ENCODE measurements around the gene KRTAP10-11.
"Not testable (repeated sequence)": the region's sequence is repeated elsewhere in the genome, so short reads cannot be mapped to it uniquely, and the experiment has no call there.

KRTAP10-11 gene

DNA sequence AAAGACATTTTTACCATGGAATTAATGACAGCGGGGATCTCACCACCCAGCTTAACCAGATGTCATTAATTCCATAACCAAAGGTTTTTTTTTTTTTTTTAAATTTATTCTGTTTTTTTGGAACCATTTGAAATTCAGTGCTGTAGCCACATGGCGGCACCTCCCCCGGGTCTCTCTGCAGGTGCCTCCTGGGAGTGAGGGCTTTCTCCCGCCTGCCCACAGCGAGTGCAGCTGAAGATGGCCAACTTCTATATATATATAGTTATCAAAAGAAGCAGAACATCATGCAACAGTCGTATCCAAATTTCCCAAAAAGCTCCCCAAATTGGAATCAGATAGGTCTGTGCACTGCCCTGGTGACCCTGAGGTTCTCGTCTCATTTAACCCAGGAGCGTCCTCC, 30.7 kb upstream of the KRTAP10-11 start:
- no peak for DNase-seq (ENCODE audit: low read depth)

DNA sequence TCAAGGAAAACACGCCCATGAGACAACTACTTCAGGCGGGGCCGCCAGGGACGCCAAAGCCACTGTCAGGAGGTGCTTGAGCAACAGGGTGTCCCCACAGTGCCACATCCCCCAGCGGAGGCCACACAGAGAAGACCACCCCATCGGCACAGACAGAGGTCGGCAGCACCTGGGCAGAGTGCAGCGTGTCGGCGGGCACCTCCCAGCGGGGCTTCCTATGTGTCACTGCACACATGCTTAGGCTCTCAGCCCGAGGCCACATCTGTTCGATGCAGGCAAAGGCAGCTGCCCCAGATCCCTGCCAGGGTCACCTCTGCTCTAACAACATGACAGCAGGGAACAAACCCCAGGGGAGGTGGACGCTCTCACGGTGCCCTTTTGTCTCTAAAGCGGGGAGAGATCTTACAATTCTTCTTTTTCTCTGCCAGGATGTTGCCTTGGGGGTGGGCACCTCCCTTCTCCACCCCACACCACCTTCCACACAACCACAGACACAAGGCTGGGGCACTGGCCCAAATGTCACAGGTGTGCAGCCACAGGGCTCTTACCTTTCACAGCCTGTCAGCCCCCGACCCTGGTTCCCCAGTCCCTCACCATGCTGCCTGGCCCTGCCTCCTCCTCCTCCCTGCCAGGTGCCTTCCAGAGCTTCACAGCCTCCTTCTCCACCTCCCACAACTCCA, 30.2 kb upstream of the KRTAP10-11 start:
- no peak for DNase-seq (ENCODE audit: low read depth)

DNA sequence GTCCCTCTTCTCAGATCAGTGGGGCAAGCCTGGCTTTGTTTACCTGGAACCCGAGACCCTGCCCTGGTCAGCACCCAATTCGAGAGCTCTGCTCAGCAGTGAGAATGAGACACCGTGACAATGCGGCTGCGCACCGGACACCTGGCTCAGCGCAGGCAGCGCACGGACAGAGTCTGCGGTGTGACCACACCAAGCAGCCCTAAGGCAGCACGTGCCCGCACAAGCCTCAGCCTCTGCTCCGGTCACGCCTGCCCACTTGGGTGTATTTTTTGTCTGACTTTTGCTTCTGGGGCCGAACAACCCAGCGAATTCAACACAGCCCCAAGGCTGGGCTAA, 29.7 kb upstream of the KRTAP10-11 start:
- DNase-seq (ENCODE audit: low read depth) = no peak

DNA sequence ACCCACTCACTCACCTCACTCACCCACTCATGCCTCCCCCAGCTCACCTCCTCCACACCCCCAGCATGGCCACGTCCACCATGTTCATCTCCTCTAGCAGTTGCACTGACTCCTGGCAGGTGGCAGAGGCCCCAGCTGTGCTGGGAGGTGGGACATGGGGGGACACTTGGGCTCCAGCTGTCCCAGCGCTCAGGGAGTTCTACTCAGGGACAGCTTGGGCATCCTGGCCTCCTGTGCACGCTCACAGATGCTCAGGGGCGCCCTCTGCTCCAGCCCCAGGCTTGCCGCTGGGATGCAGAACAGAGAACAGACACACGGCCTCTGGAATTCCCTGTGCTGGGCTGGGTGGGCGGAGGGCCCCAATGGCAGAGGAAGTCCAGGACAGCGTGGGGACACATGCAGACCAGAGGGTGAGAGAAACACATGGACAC, 29.1 kb upstream of the KRTAP10-11 start:
- no peak for DNase-seq (ENCODE audit: low read depth)

DNA sequence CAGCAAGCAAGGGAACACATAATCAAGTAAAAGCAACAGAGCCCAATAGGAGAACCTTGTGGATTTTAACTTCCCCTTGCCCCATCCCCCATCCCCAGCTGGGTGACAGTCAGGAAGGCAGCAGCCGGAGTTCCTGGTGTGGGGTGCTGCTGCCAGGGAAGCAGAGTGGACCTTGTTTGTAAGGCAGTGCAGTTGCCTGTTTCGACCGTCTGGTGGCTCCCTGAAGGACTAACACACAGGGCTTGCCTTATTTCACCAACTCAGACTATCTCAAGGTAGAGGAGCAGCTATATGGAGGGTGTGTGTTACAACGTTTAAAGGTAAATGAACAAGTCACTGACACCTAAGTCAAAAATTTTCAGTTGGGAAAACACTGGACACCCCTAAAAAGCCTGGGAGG, 27.7 kb upstream of the KRTAP10-11 start:
- DNase-seq (ENCODE audit: low read depth) = no peak

DNA sequence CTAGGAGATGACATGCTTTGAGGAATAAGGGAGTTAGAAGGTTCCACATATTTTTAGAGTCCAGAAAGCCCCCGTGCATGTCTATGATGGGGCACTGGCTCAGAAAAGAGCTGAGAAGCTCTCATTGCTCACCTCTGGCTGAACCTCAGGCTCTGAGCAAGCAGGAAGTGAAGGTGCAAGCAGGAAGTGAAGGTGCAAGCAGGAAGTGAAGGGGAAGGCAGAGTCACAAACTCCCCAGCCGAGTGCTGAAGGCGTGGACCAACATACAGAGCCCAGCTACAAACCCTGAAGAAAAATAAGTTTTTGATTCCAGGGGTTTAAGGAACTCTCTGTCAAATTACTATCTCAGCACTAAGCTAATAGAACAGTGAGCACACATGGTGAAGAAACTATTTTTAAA, 27.3 kb upstream of the KRTAP10-11 start:
- peak; percentile 38 for DNase-seq (ENCODE audit: low read depth)

DNA sequence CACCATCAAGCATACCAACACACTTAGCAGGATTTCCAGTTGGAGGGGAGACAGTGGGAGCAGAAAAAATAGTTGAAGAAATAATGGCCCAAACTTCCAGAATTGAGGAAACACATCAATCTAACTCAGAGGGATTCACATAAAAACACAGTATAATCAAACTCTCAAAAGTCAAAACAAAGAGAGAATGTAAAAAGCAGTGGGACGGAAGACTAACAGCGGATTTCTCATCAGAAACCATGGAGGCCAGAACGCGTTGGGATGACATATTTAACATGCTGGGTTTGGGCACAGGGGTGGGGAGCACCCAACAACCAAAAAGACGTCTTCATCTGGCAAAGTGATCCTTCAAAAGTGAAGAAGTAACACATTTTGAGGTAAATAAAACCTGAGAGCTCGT, 26.3 kb upstream of the KRTAP10-11 start:
- no peak for DNase-seq (ENCODE audit: low read depth)

DNA sequence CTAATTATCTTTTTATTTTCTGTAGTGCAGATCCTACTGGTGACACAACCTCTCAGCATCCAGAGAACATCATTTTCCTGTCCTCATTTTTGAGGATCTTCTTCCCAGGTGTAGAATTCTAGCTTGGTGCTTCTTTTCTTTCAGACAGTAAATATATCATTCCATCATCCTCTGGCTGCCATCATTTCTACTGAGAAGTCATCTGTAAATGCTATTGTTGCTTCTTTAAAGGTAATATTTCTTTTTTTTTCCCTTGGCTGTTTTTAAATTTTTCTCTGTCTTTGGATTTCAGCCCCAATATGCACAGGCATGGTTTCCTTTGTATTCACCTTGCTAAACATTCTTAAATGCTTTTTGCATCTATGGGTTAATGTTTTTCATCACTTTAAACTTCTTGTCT, 22.6 kb upstream of the KRTAP10-11 start:
- no peak for DNase-seq (ENCODE audit: low read depth)

DNA sequence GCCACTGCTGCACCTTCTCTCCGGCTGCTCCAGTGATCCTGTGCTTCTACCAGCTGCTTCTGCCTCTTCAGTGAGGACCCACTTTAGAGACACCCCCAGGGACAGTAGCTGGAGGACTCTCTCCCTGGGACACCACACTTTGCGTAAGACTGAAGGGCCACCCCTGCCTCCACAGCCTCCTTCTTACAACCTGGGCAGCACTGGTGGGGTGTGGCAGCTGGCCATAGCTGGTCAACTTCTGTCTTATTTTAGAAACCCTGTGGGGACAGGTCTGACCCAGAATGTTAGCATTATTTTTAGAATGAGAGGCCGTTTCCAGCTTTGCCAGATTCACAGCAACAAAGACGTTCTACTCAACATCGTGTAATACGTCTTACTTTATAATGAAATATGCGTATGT, 20.5 kb upstream of the KRTAP10-11 start:
- no peak for DNase-seq (ENCODE audit: low read depth)

DNA sequence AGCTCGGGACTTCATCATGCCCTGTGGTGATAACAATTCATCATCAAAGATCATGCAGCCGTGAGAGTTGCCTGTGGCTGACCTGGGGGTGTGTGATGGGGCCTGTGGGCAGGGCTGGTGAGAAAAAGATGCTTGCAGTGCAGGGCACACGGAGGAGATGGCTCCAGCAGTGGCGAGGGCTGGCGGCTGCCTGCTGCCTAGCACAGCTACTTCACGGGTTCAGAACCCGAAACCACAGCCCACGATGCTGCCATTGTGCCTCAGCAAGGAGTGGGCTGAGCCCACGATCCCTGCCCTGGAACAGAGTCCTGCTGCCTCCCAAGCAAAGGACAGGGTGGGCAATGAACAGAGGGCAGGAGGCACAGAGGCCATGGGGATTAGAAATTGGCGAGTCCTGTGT, 20.0 kb upstream of the KRTAP10-11 start:
- DNase-seq (ENCODE audit: low read depth) = peak; percentile 12

DNA sequence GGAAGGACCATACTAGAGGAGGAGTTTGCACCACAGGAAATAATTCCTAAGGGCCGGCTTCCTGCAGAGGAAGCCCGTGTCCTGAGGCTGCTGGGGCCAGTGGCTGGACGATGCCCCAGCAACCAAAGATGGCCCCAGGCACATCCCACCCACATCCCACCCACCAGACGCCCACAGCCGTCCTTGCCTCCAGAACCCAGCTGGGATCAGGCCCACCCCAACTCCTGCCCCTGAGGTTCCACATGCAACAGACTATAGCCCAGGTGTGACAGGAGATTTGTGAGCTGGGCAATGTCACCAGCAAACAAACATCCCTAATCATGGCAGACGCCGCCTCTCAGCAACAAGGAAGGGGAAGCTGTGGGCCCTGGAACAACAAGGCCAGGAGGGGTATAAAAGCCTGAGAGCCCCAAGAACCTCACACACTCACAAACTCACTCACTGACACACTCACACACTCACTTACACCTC, 19.5 kb upstream of the KRTAP10-11 start, which contains the start of gene KRTAP10-9:
TSS of gene KRTAP10-9 (plus strand) at position 421 of the 471 bp plus-strand sequence. CDS start 79 bp downstream, outside the sequence.
- no peak for DNase-seq (ENCODE audit: low read depth)

DNA sequence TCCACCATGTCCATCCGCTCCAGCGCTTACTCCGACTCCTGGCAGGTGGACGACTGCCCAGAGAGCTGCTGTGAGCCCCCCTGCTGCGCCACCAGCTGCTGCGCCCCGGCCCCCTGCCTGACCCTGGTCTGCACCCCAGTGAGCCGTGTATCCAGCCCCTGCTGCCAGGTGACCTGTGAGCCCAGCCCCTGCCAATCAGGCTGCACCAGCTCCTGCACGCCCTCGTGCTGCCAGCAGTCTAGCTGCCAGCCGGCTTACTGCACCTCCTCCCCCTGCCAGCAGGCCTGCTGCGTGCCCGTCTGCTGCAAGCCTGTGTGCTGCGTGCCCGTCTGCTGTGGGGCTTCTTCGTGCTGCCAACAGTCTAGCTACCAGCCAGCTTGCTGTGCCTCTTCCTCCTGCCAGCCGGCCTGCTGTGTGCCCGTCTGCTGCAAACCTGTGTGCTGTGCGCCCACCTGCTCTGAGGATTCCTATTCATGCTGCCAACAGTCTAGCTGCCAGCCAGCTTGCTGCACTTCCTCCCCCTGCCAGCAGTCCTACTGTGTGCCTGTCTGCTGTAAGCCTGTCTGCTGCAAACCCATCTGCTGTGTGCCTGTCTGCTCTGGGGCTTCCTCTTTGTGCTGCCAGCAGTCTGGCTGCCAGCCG, 18.9 kb upstream of the KRTAP10-11 start:
- DNase-seq (ENCODE audit: low read depth) = not testable (repeated sequence)

DNA sequence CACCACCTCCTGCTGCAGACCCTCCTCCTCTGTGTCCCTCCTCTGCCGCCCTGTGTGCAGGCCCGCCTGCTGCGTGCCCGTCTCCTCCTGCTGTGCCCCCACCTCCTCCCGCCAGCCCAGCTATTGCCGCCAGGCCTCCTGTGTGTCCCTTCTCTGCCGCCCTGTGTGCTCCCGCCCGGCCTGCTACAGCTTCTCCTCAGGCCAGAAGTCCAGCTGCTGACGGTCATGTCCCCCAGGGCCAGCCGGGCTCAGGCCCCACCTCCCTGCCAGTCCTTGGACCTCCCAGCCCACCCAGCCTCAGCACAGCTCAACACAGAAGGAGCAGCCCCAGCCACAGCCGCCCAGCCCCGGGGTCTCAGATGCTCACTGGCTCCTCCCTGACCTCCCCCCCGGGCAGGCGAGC, 18.4 kb upstream of the KRTAP10-11 start:
- DNase-seq (ENCODE audit: low read depth) = not testable (repeated sequence)

DNA sequence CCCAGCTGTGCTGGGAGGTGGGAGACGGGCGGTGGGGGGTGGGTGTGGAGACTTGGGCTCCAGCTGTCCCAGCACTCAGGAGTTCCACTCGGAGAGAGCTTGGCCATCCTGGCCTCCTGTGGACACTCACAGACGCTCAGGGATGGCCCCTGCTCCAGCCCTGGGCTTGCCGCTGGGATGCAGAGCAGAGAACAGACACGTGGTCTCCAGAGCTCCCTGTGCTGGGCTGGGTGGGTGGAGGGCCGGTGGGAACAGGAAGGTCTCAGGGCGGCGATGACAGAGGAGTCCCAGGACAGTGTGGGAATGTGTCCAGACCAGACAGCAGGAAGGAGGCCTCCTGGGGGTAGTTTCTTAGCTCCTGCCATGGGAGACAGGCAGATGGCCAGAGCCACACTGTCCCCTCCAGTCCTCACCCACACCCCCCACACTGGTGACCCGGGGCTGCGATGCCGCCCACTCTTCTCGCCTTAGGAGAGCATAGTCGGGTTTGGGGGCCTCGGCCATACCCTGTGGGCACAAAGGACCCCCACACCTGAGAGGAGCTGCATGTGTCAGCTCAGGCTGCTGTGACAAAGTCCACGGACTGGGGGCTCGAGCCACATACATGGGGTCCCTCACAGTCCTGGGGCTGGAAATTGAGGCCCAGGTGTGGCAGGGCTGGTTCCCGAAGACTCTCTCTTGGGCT, 17.4 kb upstream of the KRTAP10-11 start:
- DNase-seq (ENCODE audit: low read depth) = no peak

DNA sequence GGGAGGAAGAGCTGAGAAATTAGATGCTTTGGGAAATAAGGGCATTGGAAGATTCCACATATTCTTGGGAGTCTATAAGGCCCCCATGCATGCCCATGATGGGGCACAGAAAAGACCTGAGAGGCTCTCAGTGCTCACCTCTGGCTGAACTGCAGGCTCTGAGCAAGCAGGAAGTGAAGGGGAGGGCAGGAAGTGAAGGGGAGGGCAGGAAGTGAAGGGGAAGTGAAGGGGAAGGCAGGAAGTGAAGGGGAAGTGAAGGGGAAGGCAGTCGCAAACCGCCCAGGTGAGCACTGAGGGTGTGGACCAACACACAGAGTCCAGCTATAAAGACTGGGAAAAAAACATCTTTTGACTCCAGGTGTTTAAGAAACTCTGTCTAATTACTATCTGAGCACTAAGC, 15.8 kb upstream of the KRTAP10-11 start:
- DNase-seq (ENCODE audit: low read depth) = no peak

DNA sequence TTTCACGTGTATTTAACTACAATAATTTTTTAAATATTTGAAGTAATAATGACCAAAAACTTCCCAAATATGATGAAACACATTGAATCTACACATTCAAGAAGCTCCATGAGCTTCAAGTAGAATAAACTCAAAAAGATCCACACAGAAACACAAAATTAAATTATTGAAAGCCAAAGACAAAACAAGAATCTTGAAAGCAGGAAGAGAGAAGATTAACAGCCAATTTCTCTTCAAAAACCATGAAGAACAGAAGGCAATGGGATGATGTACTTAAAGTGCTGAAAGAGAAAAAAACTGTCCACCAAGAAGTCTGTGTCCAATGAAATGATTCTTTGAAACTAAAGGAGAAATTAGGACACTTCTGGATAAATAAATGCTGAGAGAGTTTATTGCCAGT, 14.1 kb upstream of the KRTAP10-11 start:
- no peak for DNase-seq (ENCODE audit: low read depth)

DNA sequence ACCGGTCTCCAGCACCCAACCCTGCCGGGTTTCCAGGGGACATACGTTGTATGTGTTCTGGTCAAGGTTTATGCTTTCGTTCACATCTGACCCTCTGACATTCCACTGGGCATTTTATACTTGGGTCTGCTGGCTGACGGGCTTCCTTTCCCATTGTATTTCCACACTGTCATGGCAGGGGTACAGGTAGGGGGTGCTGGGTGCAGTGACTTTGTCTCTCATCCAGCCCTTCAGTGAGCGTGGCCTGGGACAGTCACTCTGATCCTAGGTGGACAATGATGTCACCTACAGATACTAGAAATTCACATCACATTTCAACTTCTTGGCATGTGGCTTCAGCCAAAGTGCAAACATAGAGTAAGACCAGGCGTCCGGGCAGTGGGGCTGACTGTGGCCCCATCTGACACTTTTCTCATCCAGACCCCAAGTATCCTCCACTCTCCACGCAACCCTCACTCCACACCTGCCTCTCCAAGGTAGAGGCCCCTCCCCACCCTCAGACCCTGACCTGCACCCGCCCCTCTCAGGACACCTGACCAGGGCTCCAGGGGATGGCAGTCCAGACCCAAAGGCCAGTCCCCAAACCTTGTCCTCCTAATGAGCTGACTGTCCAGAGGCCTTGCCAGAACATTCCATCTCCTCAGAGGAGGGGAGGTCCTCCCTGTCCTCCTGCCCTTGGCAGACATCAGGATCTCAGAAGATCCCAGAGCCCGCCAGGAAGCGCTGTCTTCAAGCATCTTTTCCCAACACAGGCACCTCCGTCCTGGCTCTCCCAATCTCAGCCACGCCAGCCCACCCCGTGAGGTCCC, 9.8 kb upstream of the KRTAP10-11 start:
- no peak for DNase-seq (ENCODE audit: low read depth)

DNA sequence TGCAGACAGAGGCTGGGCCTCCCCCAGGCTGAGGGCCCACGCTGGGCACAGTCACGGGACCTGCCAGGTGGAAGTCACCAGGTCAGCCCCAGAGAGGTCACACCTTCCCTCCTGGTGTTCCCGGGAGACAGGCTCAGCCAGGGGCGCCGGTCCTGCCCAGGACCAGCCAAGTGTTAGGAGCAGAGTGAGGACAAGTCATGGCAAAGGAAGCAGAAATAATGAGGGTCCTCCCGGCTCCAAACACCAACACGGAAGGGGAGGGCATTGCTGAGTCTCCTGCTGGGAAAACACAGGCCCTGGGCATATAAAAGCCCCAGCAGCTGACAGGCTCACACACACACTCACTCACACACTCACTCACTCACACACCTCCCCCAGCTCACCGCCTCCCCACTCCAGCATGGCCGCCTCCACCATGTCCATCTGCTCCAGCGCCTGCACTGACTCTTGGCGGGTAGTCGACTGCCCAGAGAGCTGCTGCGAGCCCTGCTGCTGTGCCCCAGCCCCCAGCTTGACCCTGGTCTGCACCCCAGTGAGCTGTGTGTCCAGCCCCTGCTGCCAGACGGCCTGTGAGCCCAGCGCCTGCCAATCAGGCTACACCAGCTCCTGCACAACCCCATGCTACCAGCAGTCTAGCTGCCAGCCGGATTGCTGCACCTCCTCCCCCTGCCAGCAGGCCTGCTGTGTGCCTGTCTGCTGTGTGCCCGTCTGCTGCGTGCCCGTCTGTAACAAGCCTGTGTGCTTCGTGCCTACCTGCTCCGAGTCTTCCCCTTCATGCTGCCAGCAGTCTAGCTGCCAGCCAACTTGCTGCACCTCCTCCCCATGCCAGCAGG, 9.0 kb upstream of the KRTAP10-11 start, which contains the start of gene KRTAP10-10:
TSS of gene KRTAP10-10 (plus strand) at position 339 of the 833 bp plus-strand sequence. CDS start at position 401, 62 bp downstream.
- no peak for DNase-seq (ENCODE audit: low read depth)

DNA sequence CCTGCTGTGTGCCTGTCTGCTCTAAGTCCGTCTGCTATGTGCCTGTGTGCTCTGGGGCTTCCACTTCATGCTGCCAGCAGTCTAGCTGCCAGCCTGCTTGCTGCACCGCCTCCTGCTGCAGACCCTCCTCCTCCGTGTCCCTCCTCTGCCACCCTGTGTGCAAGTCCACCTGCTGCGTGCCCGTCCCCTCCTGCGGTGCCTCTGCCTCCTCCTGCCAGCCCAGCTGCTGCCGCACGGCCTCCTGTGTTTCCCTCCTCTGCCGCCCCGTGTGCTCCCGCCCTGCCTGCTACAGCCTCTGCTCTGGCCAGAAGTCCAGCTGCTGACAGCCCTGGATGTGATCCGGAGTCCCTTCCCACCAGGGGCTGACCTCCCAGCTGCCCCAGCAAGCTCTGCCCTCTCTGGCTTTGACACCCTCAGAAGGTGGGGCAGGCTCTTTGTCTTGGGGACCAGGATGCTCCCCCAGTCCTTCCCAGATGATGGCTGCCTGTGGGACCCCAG, 8.3 kb upstream of the KRTAP10-11 start:
- DNase-seq (ENCODE audit: low read depth) = not testable (repeated sequence)

DNA sequence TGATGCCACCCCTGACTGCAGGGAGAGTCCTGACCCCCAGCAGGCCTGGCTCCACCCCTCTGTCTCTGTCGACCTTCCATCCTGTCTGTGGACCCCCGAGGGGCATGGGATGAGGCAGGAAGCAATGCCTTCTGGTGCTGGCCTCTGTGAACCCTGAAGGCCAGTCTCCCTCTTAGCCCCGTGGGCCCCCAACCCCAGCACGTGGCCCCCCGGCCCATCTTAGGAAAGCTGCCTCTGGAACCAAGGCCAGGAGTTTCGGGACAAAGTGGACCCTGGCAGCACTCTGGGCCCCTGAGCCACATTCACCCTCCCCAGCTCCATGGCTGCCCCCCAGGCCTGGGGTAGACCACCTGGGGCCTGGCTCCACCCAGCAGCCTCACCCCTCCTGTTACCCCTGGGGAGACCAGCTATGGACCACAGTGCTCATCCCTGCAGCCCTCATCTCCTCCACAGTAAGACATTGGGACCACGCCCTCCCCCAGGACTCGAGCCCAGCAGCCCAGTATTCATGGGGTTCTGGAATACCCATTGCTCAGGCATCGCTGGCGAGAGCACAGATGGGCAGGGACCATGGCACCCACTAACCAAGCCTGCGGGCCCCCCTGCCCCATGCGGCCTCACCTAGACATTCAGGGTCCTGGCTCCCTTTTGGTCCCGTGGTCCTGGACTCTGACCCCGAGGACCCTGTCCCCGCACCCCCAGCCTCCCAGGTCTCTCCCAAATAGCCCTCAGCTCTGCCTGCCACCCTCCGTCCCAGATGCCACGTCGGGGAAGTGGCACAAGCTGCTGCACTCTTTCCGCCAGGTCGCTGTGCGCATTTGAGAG, 7.5 kb upstream of the KRTAP10-11 start:
- not testable (repeated sequence) for DNase-seq (ENCODE audit: low read depth)

Measured in activated gamma-delta T cell treated with anti-CD3 and anti-CD28 coated beads, Interleukin-2, amount 50 U/mL, for 16 hours (primary cell).